Measurements from ENCODE around the gene ZCCHC14.
"Not testable (repeated sequence)": the region's sequence is repeated elsewhere in the genome, so short reads cannot be mapped to it uniquely, and the experiment has no call there.

DNA sequence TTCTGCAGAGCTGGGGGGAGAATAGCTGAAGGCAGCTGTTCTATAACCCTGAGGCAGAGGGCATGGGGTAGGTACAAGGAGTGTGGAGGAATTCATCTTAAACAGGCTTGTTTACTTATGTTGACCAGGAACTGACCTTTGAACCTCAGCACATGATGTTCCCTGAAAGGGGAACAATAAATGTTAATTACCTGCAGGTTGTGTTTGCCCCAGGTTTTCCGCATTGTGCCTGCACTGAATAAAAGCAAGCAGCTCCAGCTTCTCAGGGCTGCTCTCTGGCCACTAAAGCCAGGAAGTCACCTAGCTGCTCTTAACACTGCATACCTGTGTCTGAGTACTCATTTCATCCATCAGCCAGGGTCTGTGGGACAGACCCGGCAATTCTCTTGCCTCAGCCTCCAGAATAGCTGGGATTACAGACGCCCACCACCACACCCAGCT, 113.5 kb downstream of the ZCCHC14 start:
- TF ChIP-seq, protein P1, sequence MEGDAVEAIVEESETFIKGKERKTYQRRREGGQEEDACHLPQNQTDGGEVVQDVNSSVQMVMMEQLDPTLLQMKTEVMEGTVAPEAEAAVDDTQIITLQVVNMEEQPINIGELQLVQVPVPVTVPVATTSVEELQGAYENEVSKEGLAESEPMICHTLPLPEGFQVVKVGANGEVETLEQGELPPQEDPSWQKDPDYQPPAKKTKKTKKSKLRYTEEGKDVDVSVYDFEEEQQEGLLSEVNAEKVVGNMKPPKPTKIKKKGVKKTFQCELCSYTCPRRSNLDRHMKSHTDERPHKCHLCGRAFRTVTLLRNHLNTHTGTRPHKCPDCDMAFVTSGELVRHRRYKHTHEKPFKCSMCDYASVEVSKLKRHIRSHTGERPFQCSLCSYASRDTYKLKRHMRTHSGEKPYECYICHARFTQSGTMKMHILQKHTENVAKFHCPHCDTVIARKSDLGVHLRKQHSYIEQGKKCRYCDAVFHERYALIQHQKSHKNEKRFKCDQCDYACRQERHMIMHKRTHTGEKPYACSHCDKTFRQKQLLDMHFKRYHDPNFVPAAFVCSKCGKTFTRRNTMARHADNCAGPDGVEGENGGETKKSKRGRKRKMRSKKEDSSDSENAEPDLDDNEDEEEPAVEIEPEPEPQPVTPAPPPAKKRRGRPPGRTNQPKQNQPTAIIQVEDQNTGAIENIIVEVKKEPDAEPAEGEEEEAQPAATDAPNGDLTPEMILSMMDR (IDR thresholded peaks at IDR 0.05; ENCODE audit: insufficient read depth, low read length, poor library complexity, severe bottlenecking), result not testable (repeated sequence)
- not testable (repeated sequence) for TF ChIP-seq EZH2phosphoT487 (conservative IDR thresholded peaks at IDR 0.05; ENCODE audit: low read length)
